CD14-positive monocyte (primary cell): ENCODE results near the gene PMEPA1. TPM values are rescaled to one million over a fixed set of nuclear protein-coding genes. Genes with fewer than 3 reads are reported as not detected.

Experiments
- DNase-seq, 3 donors: peaks; one replicate each; pipeline ENCODE4 v3.0.0-alpha.2; 2011 to 2022
- H2AFZ ChIP-seq: 2 replicates; pipeline ENCODE4 v1.6.0; 2012; ENCODE audit warnings: mild to moderate bottlenecking, low read depth, low read length, inconsistent platforms; ENCODE audit not compliant: insufficient read depth, poor library complexity, severe bottlenecking
- H3K27ac ChIP-seq, 2 donors: 1 replicate in 1 of 2; 2 replicates in 1 of 2; pipeline ENCODE4 v1.5.1; 2012 to 2013; ENCODE audit warnings: low read length in 2 of 2, control low read depth in 1 of 2, inconsistent platforms in 1 of 2, low read depth in 1 of 2, mild to moderate bottlenecking in 1 of 2
- H3K27me3 ChIP-seq, 2 donors: one replicate each; pipeline versions ENCODE4 v1.6.0 to v1.6.1; 2011 to 2013; ENCODE audit warnings: low read length in 2 of 2; ENCODE audit not compliant: control insufficient read depth in 2 of 2, insufficient read depth in 2 of 2
- H3K36me3 ChIP-seq, 2 donors: replicated peaks in 1 of 2; 1 replicate in 1 of 2; 2 replicates in 1 of 2; pipeline versions ENCODE4 v1.5.1 to v1.6.1; 2012 to 2013; ENCODE audit warnings: low read length in 2 of 2, control low read depth in 1 of 2, inconsistent platforms in 1 of 2, mild to moderate bottlenecking in 1 of 2; ENCODE audit not compliant: insufficient read depth in 2 of 2, control insufficient read depth in 1 of 2
- H3K4me1 ChIP-seq, 2 donors: 1 replicate in 1 of 2; 2 replicates in 1 of 2; pipeline versions ENCODE4 v1.5.1 to v1.6.1; 2012 to 2013; ENCODE audit warnings: low read length in 2 of 2, control low read depth in 1 of 2, inconsistent platforms in 1 of 2, mild to moderate bottlenecking in 1 of 2, moderate library complexity in 1 of 2; ENCODE audit not compliant: insufficient read depth in 2 of 2, control insufficient read depth in 1 of 2
- H3K4me2 ChIP-seq: replicated peaks from 2 replicates; pipeline ENCODE3; 2012; ENCODE audit warnings: low read length, moderate library complexity, mild to moderate bottlenecking; ENCODE audit not compliant: poor library complexity, severe bottlenecking; ENCODE audit errors: extremely low read depth
- H3K4me3 ChIP-seq, 3 experiments: fragments of 200-600 bp in 1 of 3; sonication (generic) in 1 of 3; replicated peaks in 1 of 3; 1 replicate in 2 of 3; 2 replicates in 1 of 3; pipeline ENCODE4 v1.5.1; 2011 to 2013; ENCODE audit warnings: low read length in 3 of 3, mild to moderate bottlenecking in 3 of 3, control low read depth in 2 of 3, low read depth in 2 of 3, inconsistent platforms in 1 of 3, moderate library complexity in 1 of 3
- H3K79me2 ChIP-seq: 2 replicates; pipeline ENCODE4 v1.6.0; 2012; ENCODE audit warnings: mild to moderate bottlenecking, control low read depth, inconsistent platforms, low read length, moderate library complexity; ENCODE audit not compliant: insufficient read depth
- H3K9ac ChIP-seq: 2 replicates; pipeline ENCODE4 v1.6.0; 2017; ENCODE audit warnings: low read length, mild to moderate bottlenecking; ENCODE audit not compliant: insufficient read depth, poor library complexity, severe bottlenecking
- H3K9me3 ChIP-seq, 2 donors: replicated peaks in 1 of 2; 1 replicate in 1 of 2; 2 replicates in 1 of 2; pipeline versions ENCODE4 v1.5.1 to v1.6.1; 2012 to 2013; ENCODE audit warnings: low read length in 2 of 2, control low read depth in 1 of 2; ENCODE audit not compliant: control insufficient read depth in 1 of 2, insufficient read depth in 1 of 2
- H4K20me1 ChIP-seq: 2 replicates; pipeline ENCODE4 v1.6.0; 2012; ENCODE audit warnings: mild to moderate bottlenecking, low read length, control low read depth, moderate library complexity; ENCODE audit not compliant: insufficient read depth
- H3K27ac Mint-ChIP-seq, 7 donors: one replicate each; pipeline ENCODE4 v1.8.0; 2020; ENCODE audit warnings: mild to moderate bottlenecking in 7 of 7, mixed read lengths in 7 of 7, moderate library complexity in 6 of 7, inconsistent platforms in 2 of 7
- H3K27me3 Mint-ChIP-seq, 3 donors: one replicate each; pipeline ENCODE4 v1.8.0; 2021 to 2022; ENCODE audit warnings: low read depth in 3 of 3, mild to moderate bottlenecking in 3 of 3, mixed read lengths in 3 of 3, moderate library complexity in 3 of 3, inconsistent platforms in 1 of 3
- H3K36me3 Mint-ChIP-seq, 2 donors: one replicate each; pipeline ENCODE4 v1.8.0; 2020; ENCODE audit warnings: mixed read lengths in 2 of 2, inconsistent platforms in 1 of 2, mild to moderate bottlenecking in 1 of 2
- H3K4me1 Mint-ChIP-seq: one replicate; pipeline ENCODE4 v1.8.0; 2020; ENCODE audit warnings: mild to moderate bottlenecking, mixed read lengths
- H3K4me3 Mint-ChIP-seq, 2 donors: one replicate each; pipeline ENCODE4 v1.8.0; 2020; ENCODE audit warnings: mild to moderate bottlenecking in 2 of 2, mixed read lengths in 2 of 2, moderate library complexity in 1 of 2
- H3K9me3 Mint-ChIP-seq, 7 donors: one replicate each; pipeline ENCODE4 v1.8.0; 2020 to 2022; ENCODE audit warnings: mixed read lengths in 7 of 7, mild to moderate bottlenecking in 6 of 7, moderate library complexity in 6 of 7, inconsistent platforms in 2 of 7
- CTCF ChIP-seq: fragments of 200-600 bp; IDR thresholded peaks from one replicate; pipeline ENCODE4 v1.8.0; 2022; ENCODE audit warnings: antibody characterized with exemption, mild to moderate bottlenecking
- WGBS: methylation state at CpG from one replicate; pipeline ENCODE4 v1.1.5; 2013; ENCODE audit warnings: missing lambda C conversion rate; ENCODE audit not compliant: insufficient coverage; 5-methylcytosine and 5-hydroxymethylcytosine counted together
- intact Hi-C, 2 donors: fragments of 100-400 bp; cut with micrococcal nuclease; formaldehyde crosslinking; loops; one replicate each; pipeline versions ENCODE4 v1.15.0 to v1.15.1; 2023
- polyA plus RNA-seq, 3 donors: library from polyadenylated mRNA; depleted of rRNA in 1 of 3; unstranded in 2 of 3; stranded (reverse) in 1 of 3; fragments of 300-500 nt in 2 of 3; fragments of >200 nt in 1 of 3; fragmentation: Illumina TruSeq in 2 of 3; gene quantifications; 1 replicate in 2 of 3; 2 replicates in 1 of 3; pipeline ENCODE4 v1.2.3, GENCODE V29; 2012 to 2021

Gene PMEPA1
- polyA plus RNA-seq, 3 donors = 0.12 to 0.73 (median 0.59) TPM

- Histone ChIP-seq H4K20me1 (no peaks in the 10 kb centered on the region), H3K36me3 (no peaks in the 10 kb centered on the region), H2AFZ (no peak overlapping the region), H3K9me3 (no peaks in the 10 kb centered on the region), H3K4me2 (no peak overlapping the region), H3K79me2 (no peaks in the 10 kb centered on the region), H3K4me3 (no peak overlapping the region), H3K9ac (no peak overlapping the region), H3K27me3 (no peaks in the 10 kb centered on the region), H3K4me1 (no peaks in the 10 kb centered on the region), H3K27ac (no peak overlapping the region)
- no peak for DNase-seq
- Mint-ChIP-seq H3K9me3 (peaks cover 0 to 3% (median 0%) of the 10 kb centered on the region in 7 donors), H3K36me3 (no peaks in the 10 kb centered on the region), H3K4me1 (no peaks in the 10 kb centered on the region), H3K27me3 (peaks cover 0 to 5% (median 1%) of the 10 kb centered on the region in 3 donors), H3K4me3 (no peak overlapping the region), H3K27ac (no peak overlapping the region)
- WGBS = 97% methylated on average over 11 of the region's 13 CpGs
- intact Hi-C loops = no loop called here
- TF ChIP-seq CTCF = no peak
Observed at GRCh38 chr20:57660181-57660921, 49.5 kb downstream of the PMEPA1 start.

GRCh38 chr20:57659517-57660180, 50.2 kb downstream of the PMEPA1 start:
- no peak overlapping the region for H3K4me3 Mint-ChIP-seq
- H4K20me1 ChIP-seq = no peaks in the 10 kb centered on the region
- H3K27me3 ChIP-seq = no peaks in the 10 kb centered on the region
- no peaks in the 10 kb centered on the region for H3K79me2 ChIP-seq
- H3K36me3 Mint-ChIP-seq = no peaks in the 10 kb centered on the region
- no peak overlapping the region for H3K4me2 ChIP-seq
- peaks cover 0 to 3% (median 0%) of the 10 kb centered on the region in 7 donors for H3K9me3 Mint-ChIP-seq
- no peak overlapping the region for H2AFZ ChIP-seq
- no peaks in the 10 kb centered on the region for H3K9me3 ChIP-seq
- WGBS = 93% methylated on average over 24 of the region's 24 CpGs
- TF ChIP-seq CTCF = no peak
- peak overlapping the region in 1 of 7 donors; percentile 42 for H3K27ac Mint-ChIP-seq
- H3K27ac ChIP-seq = no peak overlapping the region
- no peak overlapping the region for H3K9ac ChIP-seq
- peaks cover 0 to 5% (median 3%) of the 10 kb centered on the region in 3 donors for H3K27me3 Mint-ChIP-seq
- DNase-seq = no peak
- intact Hi-C loops = loop anchor here in 1 of 2 donors (10.0 kb wide), 1 partner anchor 515 kb away; no protein-coding TSS in a partner anchor
- H3K4me1 ChIP-seq = no peaks in the 10 kb centered on the region
- H3K4me1 Mint-ChIP-seq = no peaks in the 10 kb centered on the region
- no peaks in the 10 kb centered on the region for H3K36me3 ChIP-seq
- no peak overlapping the region for H3K4me3 ChIP-seq
